Measurements from ENCODE around the gene C19orf73.

C19orf73 gene

DNA sequence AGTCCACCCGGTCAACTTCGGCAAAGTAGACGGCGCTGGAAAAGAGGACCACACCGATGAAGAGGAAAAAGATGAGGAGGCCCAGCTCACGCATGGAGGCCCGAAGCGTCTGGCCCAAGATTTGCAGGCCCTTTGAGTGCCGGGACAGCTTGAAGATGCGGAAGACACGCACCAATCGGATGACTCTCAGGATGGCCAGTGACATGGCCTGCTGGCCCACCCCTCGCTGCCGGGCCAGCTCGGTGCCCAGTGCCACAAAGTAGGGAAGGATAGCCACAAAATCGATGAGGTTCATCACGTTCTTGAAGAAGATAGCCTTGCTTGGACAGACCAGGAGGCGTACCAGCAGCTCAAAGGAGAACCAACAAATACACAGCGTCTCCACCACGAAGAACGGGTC is 48.5 kb downstream of the C19orf73 start:
- no peak for DNase-seq (ENCODE audit: low read depth in 2 of 3, low spot score in 2 of 3)

DNA sequence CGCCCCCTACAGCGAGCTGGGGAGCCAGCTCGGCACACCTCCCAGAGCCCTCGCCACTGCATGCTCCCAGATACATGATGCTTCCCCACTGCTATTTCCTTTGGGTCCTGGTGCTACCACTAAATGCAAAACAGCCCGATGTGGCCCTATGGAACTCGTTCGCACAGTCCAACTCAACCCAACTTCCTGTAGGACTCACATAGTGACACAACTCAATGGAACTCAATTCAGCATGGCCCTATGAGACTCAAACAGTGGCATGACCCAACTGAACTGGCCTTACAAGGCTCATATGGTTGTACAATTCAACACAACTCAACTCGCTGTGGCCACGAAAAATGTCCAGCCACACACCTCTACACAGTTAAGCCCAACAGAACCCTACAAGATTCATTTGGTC is 49.9 kb downstream of the C19orf73 start:
- DNase-seq (ENCODE audit: low read depth in 2 of 3, low spot score in 2 of 3) = no peak

Data from activated CD8-positive, alpha-beta memory T cell treated with anti-CD3 and anti-CD28 coated beads for 48 hours (primary cell).